Measurements from ENCODE around the gene TRPM2.
"Not testable (repeated sequence)": the region's sequence is repeated elsewhere in the genome, so short reads cannot be mapped to it uniquely, and the experiment has no call there.

TRPM2 gene

GRCh38 chr21:44403106-44404020 lies 49.9 kb downstream of the TRPM2 start:
- TF ChIP-seq, protein P1, sequence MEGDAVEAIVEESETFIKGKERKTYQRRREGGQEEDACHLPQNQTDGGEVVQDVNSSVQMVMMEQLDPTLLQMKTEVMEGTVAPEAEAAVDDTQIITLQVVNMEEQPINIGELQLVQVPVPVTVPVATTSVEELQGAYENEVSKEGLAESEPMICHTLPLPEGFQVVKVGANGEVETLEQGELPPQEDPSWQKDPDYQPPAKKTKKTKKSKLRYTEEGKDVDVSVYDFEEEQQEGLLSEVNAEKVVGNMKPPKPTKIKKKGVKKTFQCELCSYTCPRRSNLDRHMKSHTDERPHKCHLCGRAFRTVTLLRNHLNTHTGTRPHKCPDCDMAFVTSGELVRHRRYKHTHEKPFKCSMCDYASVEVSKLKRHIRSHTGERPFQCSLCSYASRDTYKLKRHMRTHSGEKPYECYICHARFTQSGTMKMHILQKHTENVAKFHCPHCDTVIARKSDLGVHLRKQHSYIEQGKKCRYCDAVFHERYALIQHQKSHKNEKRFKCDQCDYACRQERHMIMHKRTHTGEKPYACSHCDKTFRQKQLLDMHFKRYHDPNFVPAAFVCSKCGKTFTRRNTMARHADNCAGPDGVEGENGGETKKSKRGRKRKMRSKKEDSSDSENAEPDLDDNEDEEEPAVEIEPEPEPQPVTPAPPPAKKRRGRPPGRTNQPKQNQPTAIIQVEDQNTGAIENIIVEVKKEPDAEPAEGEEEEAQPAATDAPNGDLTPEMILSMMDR (IDR thresholded peaks at IDR 0.05; ENCODE audit: low read depth, low read length): no peak
- DNase-seq (ENCODE audit: low read depth in 2 of 2): no peak
- no peak overlapping the region for H3K4me3 ChIP-seq (replicated peaks in 1 of 2; ENCODE audit: low read depth in 2 of 2, low read length in 2 of 2)

DNA sequence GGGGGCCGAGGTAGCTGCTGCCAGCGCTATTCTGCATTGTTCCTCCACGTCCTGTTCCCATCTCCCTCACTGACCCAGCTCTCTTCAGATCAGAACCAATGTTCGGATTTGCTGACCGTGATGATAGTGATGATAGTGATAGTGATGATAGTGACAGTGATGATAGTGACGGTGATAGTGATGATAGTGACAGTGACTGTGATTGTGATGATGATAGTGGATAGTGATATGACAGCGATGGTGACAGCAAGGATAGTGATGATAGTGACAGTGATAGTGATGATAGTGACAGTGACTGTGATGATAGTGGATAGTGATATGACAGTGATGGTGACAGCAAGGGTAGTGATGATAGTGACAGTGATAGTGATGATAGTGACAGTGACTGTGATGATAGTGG lies 51.1 kb downstream of the TRPM2 start:
- not testable (repeated sequence) for DNase-seq (ENCODE audit: low read depth in 2 of 2); H3K4me3 ChIP-seq (replicated peaks in 1 of 2; ENCODE audit: low read depth in 2 of 2, low read length in 2 of 2)

GRCh38 chr21:44405091-44405947 lies 51.9 kb downstream of the TRPM2 start:
- no peak overlapping the region for H3K4me3 ChIP-seq (replicated peaks in 1 of 2; ENCODE audit: low read depth in 2 of 2, low read length in 2 of 2)
- TF ChIP-seq, protein P1 (IDR thresholded peaks at IDR 0.05; ENCODE audit: low read depth, low read length): no peak
- no peak for DNase-seq (ENCODE audit: low read depth in 2 of 2)

- TF ChIP-seq, protein P1 (IDR thresholded peaks at IDR 0.05; ENCODE audit: low read depth, low read length): no peak
- DNase-seq (ENCODE audit: low read depth in 2 of 2): peak in 1 of 2 donors; percentile 69
- H3K4me3 ChIP-seq (replicated peaks in 1 of 2; ENCODE audit: low read depth in 2 of 2, low read length in 2 of 2): no peak overlapping the region
Measured at GRCh38 chr21:44405948-44406872, 52.8 kb downstream of the TRPM2 start.

DNA sequence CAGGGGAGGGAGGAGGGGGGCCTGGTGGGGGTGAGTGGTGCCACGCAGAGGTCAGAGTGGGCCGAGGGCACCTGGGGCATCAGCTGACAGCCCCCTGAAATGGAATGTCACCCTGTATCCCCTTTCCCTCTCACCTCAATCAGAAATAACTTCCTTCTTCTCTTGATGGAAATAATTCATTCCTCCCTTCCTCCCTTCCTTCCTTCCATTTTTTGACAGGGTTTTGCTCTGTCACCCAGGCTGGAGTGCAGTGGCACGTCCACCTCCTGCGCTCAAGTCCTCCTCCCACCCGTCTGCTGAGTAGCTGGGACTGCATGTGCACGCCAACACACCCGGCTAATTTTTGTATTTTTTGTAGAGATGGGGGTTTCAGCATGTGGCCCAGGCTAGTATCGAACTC lies 53.5 kb downstream of the TRPM2 start:
- H3K4me3 ChIP-seq (replicated peaks in 1 of 2; ENCODE audit: low read depth in 2 of 2, low read length in 2 of 2): no peak overlapping the region
- DNase-seq (ENCODE audit: low read depth in 2 of 2): no peak
- TF ChIP-seq, protein P1 (IDR thresholded peaks at IDR 0.05; ENCODE audit: low read depth, low read length): no peak

GRCh38 chr21:44407493-44407892 lies 54.1 kb downstream of the TRPM2 start:
- H3K4me3 ChIP-seq (replicated peaks in 1 of 2; ENCODE audit: low read depth in 2 of 2, low read length in 2 of 2): no peak overlapping the region
- TF ChIP-seq, protein P1 (IDR thresholded peaks at IDR 0.05; ENCODE audit: low read depth, low read length): no peak
- no peak for DNase-seq (ENCODE audit: low read depth in 2 of 2)
